ENCODE results near the gene TMEM202. TPM values are rescaled to one million over a fixed set of nuclear protein-coding genes. Genes with fewer than 3 reads are reported as not detected.

Gene TMEM202
- total RNA-seq, 4 donors from 2014 or later: not detected

DNA sequence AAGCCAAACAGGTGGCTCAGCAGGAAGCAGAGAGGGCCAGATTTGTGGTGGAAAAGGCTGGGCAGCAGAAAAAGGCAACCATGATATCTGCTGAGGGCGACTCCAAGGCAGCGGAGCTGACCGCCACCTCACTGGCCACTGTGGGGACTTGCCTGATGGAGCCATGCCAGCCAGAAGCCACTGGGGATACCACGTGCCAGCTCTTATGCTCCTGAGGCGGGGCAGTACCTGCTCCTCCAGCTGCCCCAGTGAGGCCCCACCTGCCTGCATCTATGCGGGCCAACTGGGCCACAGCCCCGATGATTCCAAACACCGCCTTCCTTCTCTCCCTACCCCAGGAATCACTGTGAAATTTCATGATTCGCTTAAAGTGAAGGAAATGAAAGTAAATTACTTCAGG is 53.1 kb downstream of the TMEM202 start:
- H3K9me3 ChIP-seq: no peaks in the 10 kb centered on the region
- no peaks in the 10 kb centered on the region for H3K27me3 ChIP-seq
- no peak for DNase-seq (ENCODE audit: low spot score in 2 of 2)
- no peak overlapping the region for H3K27ac ChIP-seq
- H3K4me3 ChIP-seq: no peak overlapping the region
- no peak for TF ChIP-seq POLR2A (IDR thresholded peaks at IDR 0.05)
- TF ChIP-seq, protein P1, sequence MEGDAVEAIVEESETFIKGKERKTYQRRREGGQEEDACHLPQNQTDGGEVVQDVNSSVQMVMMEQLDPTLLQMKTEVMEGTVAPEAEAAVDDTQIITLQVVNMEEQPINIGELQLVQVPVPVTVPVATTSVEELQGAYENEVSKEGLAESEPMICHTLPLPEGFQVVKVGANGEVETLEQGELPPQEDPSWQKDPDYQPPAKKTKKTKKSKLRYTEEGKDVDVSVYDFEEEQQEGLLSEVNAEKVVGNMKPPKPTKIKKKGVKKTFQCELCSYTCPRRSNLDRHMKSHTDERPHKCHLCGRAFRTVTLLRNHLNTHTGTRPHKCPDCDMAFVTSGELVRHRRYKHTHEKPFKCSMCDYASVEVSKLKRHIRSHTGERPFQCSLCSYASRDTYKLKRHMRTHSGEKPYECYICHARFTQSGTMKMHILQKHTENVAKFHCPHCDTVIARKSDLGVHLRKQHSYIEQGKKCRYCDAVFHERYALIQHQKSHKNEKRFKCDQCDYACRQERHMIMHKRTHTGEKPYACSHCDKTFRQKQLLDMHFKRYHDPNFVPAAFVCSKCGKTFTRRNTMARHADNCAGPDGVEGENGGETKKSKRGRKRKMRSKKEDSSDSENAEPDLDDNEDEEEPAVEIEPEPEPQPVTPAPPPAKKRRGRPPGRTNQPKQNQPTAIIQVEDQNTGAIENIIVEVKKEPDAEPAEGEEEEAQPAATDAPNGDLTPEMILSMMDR (IDR thresholded peaks at IDR 0.05): no peak
- TF ChIP-seq EP300 (IDR thresholded peaks at IDR 0.05): no peak
- H3K36me3 ChIP-seq: no peaks in the 10 kb centered on the region
- 82 to 84% methylated on average over 9 of the region's 9 CpGs for WGBS, 2 donors
- H3K4me1 ChIP-seq: no peaks in the 10 kb centered on the region

DNA sequence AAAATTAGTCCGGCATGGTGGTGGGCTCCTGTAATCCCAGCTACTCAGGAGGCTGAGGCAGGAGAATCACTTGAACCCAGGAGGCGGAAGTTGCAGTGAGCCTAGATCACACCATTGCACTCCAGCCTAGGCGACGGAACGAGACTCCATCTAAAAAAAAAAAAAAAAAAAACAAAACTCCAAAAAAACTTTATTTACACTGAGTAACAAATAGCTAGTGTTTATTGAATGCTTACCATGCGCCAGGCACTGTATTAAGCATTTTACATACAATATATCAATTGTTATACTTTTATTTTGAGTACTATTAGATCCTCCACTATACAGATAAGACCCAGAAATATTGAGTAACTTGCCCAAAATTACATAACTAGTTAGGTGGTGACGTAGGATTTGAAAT is 58.6 kb downstream of the TMEM202 start:
- WGBS, 2 donors: 87 to 88% methylated on average over 7 of the region's 7 CpGs
- Histone ChIP-seq H3K27ac (no peak overlapping the region), H3K9me3 (no peaks in the 10 kb centered on the region), H3K27me3 (no peaks in the 10 kb centered on the region), H3K4me1 (peaks cover 0 to 8% (median 0%) of the 10 kb centered on the region in 4 donors), H3K36me3 (no peaks in the 10 kb centered on the region), H3K4me3 (no peak overlapping the region)
- DNase-seq (ENCODE audit: low spot score in 2 of 2): no peak
- TF ChIP-seq POLR2A (IDR thresholded peaks at IDR 0.05) (no peak), EP300 (IDR thresholded peaks at IDR 0.05) (no peak)
- TF ChIP-seq, protein P1 (IDR thresholded peaks at IDR 0.05): no peak

Other genes with a start within 250 kb of the TMEM202 start
- 1 to 10 TPM; 1.1 to 2.9 (median 2.2) TPM for gene GRAMD2A, start 200.5 kb upstream of the TMEM202 start, total RNA-seq
- gene PKM, start 167.1 kb upstream of the TMEM202 start, total RNA-seq: 100 to 1,000 TPM; 261 to 293 (median 272) TPM
- 10 to 100 TPM; 59.2 to 76.8 (median 65.1) TPM for gene PARP6, start 125.8 kb upstream of the TMEM202 start, total RNA-seq
- gene CELF6, start 78.1 kb upstream of the TMEM202 start, total RNA-seq: 10 to 100 TPM in 1 of 4 donors, 1 to 10 TPM in 3; 6.0 to 10.4 (median 7.4) TPM
- gene HEXA, start 22.3 kb upstream of the TMEM202 start, total RNA-seq: 100 to 1,000 TPM in 2 of 4 donors, 10 to 100 TPM in 2; 64.5 to 112 (median 84.9) TPM
- 10 to 100 TPM; 30.6 to 58.6 (median 45.1) TPM for gene ARIH1, start 76.0 kb downstream of the TMEM202 start, total RNA-seq